ENCODE results near the gene DMBT1.

DNA sequence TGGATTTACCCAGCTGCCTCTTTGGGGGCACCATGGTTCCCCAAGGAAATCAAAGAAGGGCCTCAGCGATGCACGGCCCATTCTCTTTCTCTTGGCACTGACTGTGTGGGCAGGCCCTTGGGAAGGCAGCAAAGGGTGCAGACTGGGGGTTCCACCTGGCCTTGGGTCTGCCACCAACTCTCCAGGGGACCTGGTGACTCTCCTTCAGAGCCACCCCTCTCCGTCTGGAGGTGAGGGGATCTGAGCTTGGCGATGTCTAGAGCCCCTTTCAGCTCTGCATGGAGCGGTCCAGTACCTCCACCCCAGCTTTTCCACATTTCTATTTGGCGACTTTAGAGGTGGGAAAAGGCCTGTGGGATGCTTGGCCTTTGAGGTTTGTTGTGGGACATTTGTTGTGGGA, 70.0 kb downstream of the DMBT1 start:
- TF ChIP-seq POLR2AphosphoS5 (IDR thresholded peaks at IDR 0.05; ENCODE audit: low read depth, low read length) (no peak), POLR2A (IDR thresholded peaks at IDR 0.05; ENCODE audit: low read depth, low read length) (no peak), POU2F2 (IDR thresholded peaks at IDR 0.05; ENCODE audit: low read depth, low read length) (no peak), SPI1 (IDR thresholded peaks at IDR 0.05; ENCODE audit: low read depth, low read length) (no peak)
